Glutamatergic neuron (in vitro differentiated cells): Measurements from ENCODE around the gene PAMR1. TPM values are rescaled to one million over a fixed set of nuclear protein-coding genes. Genes with fewer than 3 reads are reported as not detected.
A peak's percentile ranks its signal among the peaks of the same experiment; 100 is the strongest.
"Not testable (repeated sequence)": the region's sequence is repeated elsewhere in the genome, so short reads cannot be mapped to it uniquely, and the experiment has no call there.

Source experiments
- DNase-seq: peaks from one replicate; pipeline ENCODE4 v3.0.0; 2022
- H3K27ac Mint-ChIP-seq: one replicate; pipeline ENCODE4 v1.8.0; 2020; ENCODE audit warnings: mild to moderate bottlenecking, mixed read lengths, inconsistent platforms; ENCODE audit not compliant: unreplicated experiment
- H3K27me3 Mint-ChIP-seq: one replicate; pipeline ENCODE4 v1.8.0; 2020; ENCODE audit warnings: mild to moderate bottlenecking, moderate library complexity, mixed read lengths, inconsistent platforms; ENCODE audit not compliant: unreplicated experiment
- H3K36me3 Mint-ChIP-seq: one replicate; pipeline ENCODE4 v1.8.0; 2020; ENCODE audit warnings: mild to moderate bottlenecking, mixed read lengths, inconsistent platforms; ENCODE audit not compliant: unreplicated experiment
- H3K4me1 Mint-ChIP-seq: one replicate; pipeline ENCODE4 v1.8.0; 2020; ENCODE audit warnings: mild to moderate bottlenecking, low read depth, mixed read lengths, inconsistent platforms; ENCODE audit not compliant: unreplicated experiment
- H3K4me3 Mint-ChIP-seq: one replicate; pipeline ENCODE4 v1.8.0; 2020; ENCODE audit warnings: mild to moderate bottlenecking, mixed read lengths, inconsistent platforms; ENCODE audit not compliant: unreplicated experiment
- H3K9me3 Mint-ChIP-seq: one replicate; pipeline ENCODE4 v1.8.0; 2020; ENCODE audit warnings: mild to moderate bottlenecking, moderate library complexity, mixed read lengths, inconsistent platforms; ENCODE audit not compliant: unreplicated experiment
- total RNA-seq: library from RNA; stranded (reverse); fragmentation: NEBNext Ultra II Directional; extraction: Animal tissue kit (Norgen Biotek cat#: 25700); gene quantifications from one replicate; pipeline ENCODE4 v1.2.1, GENCODE V29; 2021; ENCODE audit not compliant: unreplicated experiment
- TF ChIP-seq, protein P1 (sequence below): fragments of 200-600 bp; sonication (generic); IDR thresholded peaks from one replicate; pipeline ENCODE4 v1.5.0; 2021; ENCODE audit not compliant: partially characterized antibody, unreplicated experiment

Gene PAMR1
- total RNA-seq, 1 donor from 2014 or later: 10.6 TPM

- peak; percentile 39 for DNase-seq
- H3K27ac Mint-ChIP-seq: peak overlapping the region; percentile 15
- no peaks in the 10 kb centered on the region for H3K9me3 Mint-ChIP-seq
- H3K36me3 Mint-ChIP-seq: no peaks in the 10 kb centered on the region
- TF ChIP-seq, protein P1, sequence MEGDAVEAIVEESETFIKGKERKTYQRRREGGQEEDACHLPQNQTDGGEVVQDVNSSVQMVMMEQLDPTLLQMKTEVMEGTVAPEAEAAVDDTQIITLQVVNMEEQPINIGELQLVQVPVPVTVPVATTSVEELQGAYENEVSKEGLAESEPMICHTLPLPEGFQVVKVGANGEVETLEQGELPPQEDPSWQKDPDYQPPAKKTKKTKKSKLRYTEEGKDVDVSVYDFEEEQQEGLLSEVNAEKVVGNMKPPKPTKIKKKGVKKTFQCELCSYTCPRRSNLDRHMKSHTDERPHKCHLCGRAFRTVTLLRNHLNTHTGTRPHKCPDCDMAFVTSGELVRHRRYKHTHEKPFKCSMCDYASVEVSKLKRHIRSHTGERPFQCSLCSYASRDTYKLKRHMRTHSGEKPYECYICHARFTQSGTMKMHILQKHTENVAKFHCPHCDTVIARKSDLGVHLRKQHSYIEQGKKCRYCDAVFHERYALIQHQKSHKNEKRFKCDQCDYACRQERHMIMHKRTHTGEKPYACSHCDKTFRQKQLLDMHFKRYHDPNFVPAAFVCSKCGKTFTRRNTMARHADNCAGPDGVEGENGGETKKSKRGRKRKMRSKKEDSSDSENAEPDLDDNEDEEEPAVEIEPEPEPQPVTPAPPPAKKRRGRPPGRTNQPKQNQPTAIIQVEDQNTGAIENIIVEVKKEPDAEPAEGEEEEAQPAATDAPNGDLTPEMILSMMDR: no peak
- H3K4me1 Mint-ChIP-seq: peaks cover 18% of the 10 kb centered on the region
- no peak overlapping the region for H3K4me3 Mint-ChIP-seq
- H3K27me3 Mint-ChIP-seq: peaks cover 3% of the 10 kb centered on the region
Measured at GRCh38 chr11:35549787-35550186, 24.4 kb upstream of the PAMR1 start.

DNA sequence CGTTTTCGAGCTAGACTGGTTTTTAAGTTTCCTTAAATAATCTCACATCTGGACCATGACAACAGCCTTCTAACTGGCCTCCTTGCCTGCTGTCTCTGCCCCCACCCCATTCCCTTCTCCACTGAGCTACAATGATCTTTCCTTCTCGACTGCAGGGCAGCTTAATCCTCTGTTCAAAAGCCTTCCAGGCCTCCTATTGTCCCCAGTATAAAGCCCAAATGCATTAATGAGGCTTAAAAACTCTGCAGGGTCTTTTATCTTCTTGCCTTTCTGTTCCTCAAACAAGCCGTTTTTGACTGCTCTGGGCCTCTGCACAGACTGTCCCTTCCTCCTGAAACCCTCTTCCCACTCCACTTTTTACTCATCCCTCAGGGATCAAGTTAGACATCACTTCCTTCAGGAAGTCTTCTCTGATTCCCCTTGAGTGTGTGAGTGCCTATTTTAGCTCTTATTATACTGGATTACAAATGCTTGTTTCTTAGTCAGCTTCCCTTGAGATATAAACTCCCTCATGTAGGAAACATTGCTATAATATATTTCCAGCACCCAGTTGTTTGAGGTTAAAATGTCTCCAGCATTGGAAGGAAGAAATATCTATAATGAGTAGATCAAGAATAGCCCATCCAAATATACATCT, 23.6 kb upstream of the PAMR1 start:
- Mint-ChIP-seq H3K4me3 (no peak overlapping the region), H3K9me3 (no peaks in the 10 kb centered on the region), H3K4me1 (peaks cover 16% of the 10 kb centered on the region), H3K27ac (no peak overlapping the region), H3K36me3 (no peaks in the 10 kb centered on the region), H3K27me3 (peaks cover 3% of the 10 kb centered on the region)
- DNase-seq: no peak
- TF ChIP-seq, protein P1: no peak

DNA sequence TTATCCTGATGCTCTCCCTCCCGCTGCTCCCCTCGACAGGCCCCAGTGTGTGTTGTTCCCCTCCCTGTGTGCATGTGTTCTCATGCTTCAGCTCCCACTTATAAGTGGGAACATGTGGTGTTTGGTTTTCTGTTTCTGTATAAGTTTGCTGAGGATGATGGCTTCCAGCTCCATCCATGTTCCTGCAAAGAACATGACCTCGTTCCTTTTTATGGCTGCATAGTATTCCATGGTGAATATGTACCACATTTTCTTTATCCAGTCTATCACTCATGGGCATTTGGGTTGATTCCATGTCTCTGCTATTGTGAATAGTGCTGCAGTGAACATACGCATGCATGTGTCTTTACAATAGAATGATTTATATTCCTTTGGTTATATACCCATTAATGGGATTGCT, 22.6 kb upstream of the PAMR1 start:
- not testable (repeated sequence) for H3K27ac Mint-ChIP-seq, H3K27me3 Mint-ChIP-seq, H3K4me3 Mint-ChIP-seq, DNase-seq, H3K36me3 Mint-ChIP-seq, H3K9me3 Mint-ChIP-seq
- H3K4me1 Mint-ChIP-seq: peaks cover 16% of the 10 kb centered on the region

- H3K27me3 Mint-ChIP-seq: no peaks in the 10 kb centered on the region
- no peak overlapping the region for H3K27ac Mint-ChIP-seq
Measured at GRCh38 chr11:35546317-35546716, 20.9 kb upstream of the PAMR1 start.

DNA sequence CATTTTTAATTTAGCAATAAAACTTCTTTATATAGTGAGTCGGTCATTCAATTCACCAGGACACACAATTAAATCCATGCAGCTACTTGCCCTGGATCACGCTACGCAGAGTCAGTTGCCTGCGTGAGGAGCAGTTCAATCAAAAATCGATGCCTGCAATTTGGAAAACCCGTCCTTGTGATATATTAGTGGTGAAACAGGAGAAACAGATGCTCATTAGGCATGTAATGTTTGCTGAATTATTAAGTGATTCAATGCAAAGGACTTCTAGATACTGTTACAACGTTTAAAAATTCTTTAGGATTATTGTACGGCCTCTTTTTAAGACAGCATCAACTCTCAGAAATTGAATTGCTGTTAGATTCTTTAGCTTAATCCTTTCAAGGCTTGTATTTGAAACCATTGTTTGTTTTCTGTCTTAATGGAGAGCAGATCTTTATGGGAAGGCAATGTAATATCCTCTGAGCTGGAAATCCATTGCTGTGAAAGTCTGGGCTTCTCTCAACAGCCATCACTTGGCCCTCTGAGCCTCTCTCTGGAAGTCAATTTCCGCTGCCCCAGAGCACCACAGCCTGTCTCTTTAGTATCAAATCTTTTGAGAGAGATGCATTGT, 20.1 kb upstream of the PAMR1 start:
- no peaks in the 10 kb centered on the region for H3K36me3 Mint-ChIP-seq
- no peak for DNase-seq
- no peak overlapping the region for H3K4me3 Mint-ChIP-seq
- H3K9me3 Mint-ChIP-seq: no peaks in the 10 kb centered on the region
- no peak overlapping the region for H3K27ac Mint-ChIP-seq
- peaks cover 15% of the 10 kb centered on the region for H3K4me1 Mint-ChIP-seq
- TF ChIP-seq, protein P1: no peak
- no peaks in the 10 kb centered on the region for H3K27me3 Mint-ChIP-seq

More at GRCh38 chr11:35546317-35546716, 20.9 kb upstream of the PAMR1 start:
- no peak overlapping the region for H3K4me3 Mint-ChIP-seq
- H3K9me3 Mint-ChIP-seq: no peaks in the 10 kb centered on the region
- DNase-seq: no peak
- peaks cover 16% of the 10 kb centered on the region for H3K4me1 Mint-ChIP-seq
- no peaks in the 10 kb centered on the region for H3K36me3 Mint-ChIP-seq
- TF ChIP-seq, protein P1: no peak
